ENCODE results near the gene DCAF7. TPM values are rescaled to one million over a fixed set of nuclear protein-coding genes. Genes with fewer than 3 reads are reported as not detected.

Gene DCAF7
- total and polyA plus RNA-seq, 2 donors from 2014 or later = 19.9 to 81.0 TPM

- DNase-seq (no peak), FAIRE-seq (no peak)
- H3K27ac ChIP-seq (ENCODE audit: low read depth in 2 of 2, low read length in 2 of 2) = no peak overlapping the region
- no peaks in the 10 kb centered on the region for H3K36me3 ChIP-seq (ENCODE audit: control insufficient read depth in 2 of 3, insufficient read depth in 3 of 3, low read length in 3 of 3)
- peaks cover 6% of the 10 kb centered on the region for H3K27me3 ChIP-seq (ENCODE audit: control insufficient read depth, insufficient read depth, low read length)
- no peak overlapping the region for H3K9ac ChIP-seq (ENCODE audit: low read length in 3 of 3)
- H3K4me3 ChIP-seq (ENCODE audit: low read length in 3 of 3) = no peak overlapping the region
- intact Hi-C loops (cut with DNase I) = no loop called here
- H3K9me3 ChIP-seq (ENCODE audit: control insufficient read depth in 2 of 3, insufficient read depth in 1 of 3, low read length in 3 of 3) = no peaks in the 10 kb centered on the region
- TF ChIP-seq CTCF (IDR thresholded peaks at IDR 0.05; ENCODE audit: borderline replicate concordance, extremely low read depth, insufficient read depth) = no peak
- peaks cover 0 to 3% (median 0%) of the 10 kb centered on the region in 3 donors for H3K4me1 ChIP-seq (ENCODE audit: control insufficient read depth in 2 of 3, insufficient read depth in 2 of 3, low read depth in 1 of 3, low read length in 3 of 3)
Observed at GRCh38 chr17:63538693-63539595, 11.3 kb upstream of the DCAF7 start.

- intact Hi-C loops (cut with DNase I) = no loop called here
- Histone ChIP-seq H3K4me1 (ENCODE audit: control insufficient read depth in 2 of 3, insufficient read depth in 2 of 3, low read depth in 1 of 3, low read length in 3 of 3) (peaks cover 0 to 3% (median 0%) of the 10 kb centered on the region in 3 donors), H3K36me3 (ENCODE audit: control insufficient read depth in 2 of 3, insufficient read depth in 3 of 3, low read length in 3 of 3) (no peaks in the 10 kb centered on the region), H3K9ac (ENCODE audit: low read length in 3 of 3) (no peak overlapping the region), H3K9me3 (ENCODE audit: control insufficient read depth in 2 of 3, insufficient read depth in 1 of 3, low read length in 3 of 3) (no peaks in the 10 kb centered on the region), H3K4me3 (ENCODE audit: low read length in 3 of 3) (no peak overlapping the region), H3K27me3 (ENCODE audit: control insufficient read depth, insufficient read depth, low read length) (peaks cover 6% of the 10 kb centered on the region), H3K27ac (ENCODE audit: low read depth in 2 of 2, low read length in 2 of 2) (no peak overlapping the region)
- FAIRE-seq (no peak), DNase-seq (peak in 4 of 5 donors; percentile 34 to 68 (median 52))
- TF ChIP-seq CTCF (IDR thresholded peaks at IDR 0.05; ENCODE audit: borderline replicate concordance, extremely low read depth, insufficient read depth) = no peak
Observed at GRCh38 chr17:63540590-63540989, 9.7 kb upstream of the DCAF7 start.

- Histone ChIP-seq H3K9me3 (ENCODE audit: control insufficient read depth in 2 of 3, insufficient read depth in 1 of 3, low read length in 3 of 3) (no peaks in the 10 kb centered on the region), H3K27ac (ENCODE audit: low read depth in 2 of 2, low read length in 2 of 2) (no peak overlapping the region), H3K36me3 (ENCODE audit: control insufficient read depth in 2 of 3, insufficient read depth in 3 of 3, low read length in 3 of 3) (no peaks in the 10 kb centered on the region), H3K4me1 (ENCODE audit: control insufficient read depth in 2 of 3, insufficient read depth in 2 of 3, low read depth in 1 of 3, low read length in 3 of 3) (peaks cover 0 to 3% (median 0%) of the 10 kb centered on the region in 3 donors), H3K27me3 (ENCODE audit: control insufficient read depth, insufficient read depth, low read length) (peaks cover 6% of the 10 kb centered on the region), H3K9ac (ENCODE audit: low read length in 3 of 3) (no peak overlapping the region), H3K4me3 (ENCODE audit: low read length in 3 of 3) (no peak overlapping the region)
- intact Hi-C loops (cut with DNase I) = no loop called here
- no peak for FAIRE-seq
- DNase-seq = no peak
- TF ChIP-seq CTCF (IDR thresholded peaks at IDR 0.05; ENCODE audit: borderline replicate concordance, extremely low read depth, insufficient read depth) = no peak
Observed at GRCh38 chr17:63542218-63542545, 8.1 kb upstream of the DCAF7 start.

Data from kidney (tissue), 14 donors.